Esophagus squamous epithelium (tissue), 4 donors: ENCODE data around the gene EFNA1.

Source experiments
- CTCF ChIP-seq, 6 experiments: fragments of 450-650 bp in 4 of 6; fragments of 200-600 bp in 2 of 6; sonication (generic) in 2 of 6; IDR thresholded peaks; one replicate each; pipeline ENCODE4 v1.5.1; 2016 to 2019; ENCODE audit warnings: antibody characterized with exemption in 6 of 6, mild to moderate bottlenecking in 4 of 6, moderate library complexity in 4 of 6
- POLR2A ChIP-seq, 4 donors: fragments of 450-650 bp; IDR thresholded peaks; one replicate each; pipeline ENCODE4 v1.6.1; 2017; ENCODE audit warnings: antibody characterized with exemption in 4 of 4, mild to moderate bottlenecking in 4 of 4, moderate library complexity in 3 of 4

- TF ChIP-seq CTCF (IDR thresholded peaks at IDR 0.05), result no peak
- TF ChIP-seq POLR2A (IDR thresholded peaks at IDR 0.05), result no peak
Observed at GRCh38 chr1:155177918-155178281, 50.2 kb downstream of the EFNA1 start.
